H1 (cell line): ENCODE results near the gene CUEDC1. TPM values are rescaled to one million over a fixed set of nuclear protein-coding genes. Genes with fewer than 3 reads are reported as not detected.

Experiments used
- CTCF ChIA-PET: fragments of 300-600 bp; sonication (Branson Sonifier 250); formaldehyde crosslinking; loops from one replicate; lab custom pipeline; 2021; ENCODE audit not compliant: partially characterized antibody; lab: Charles Lee
- POLR2A ChIA-PET: fragments of 300-600 bp; sonication (Branson Sonifier 250); formaldehyde crosslinking; loops from one replicate; lab custom pipeline; 2021; ENCODE audit warnings: inconsistent platforms; ENCODE audit not compliant: partially characterized antibody; lab: Charles Lee
- DNase-seq, 2 experiments: peaks; one replicate each; pipeline versions ENCODE4 v3.0.0 to v3.0.0-alpha.2; 2010 to 2022; ENCODE audit warnings: low spot score in 2 of 2, low read depth in 1 of 2, mixed read lengths in 1 of 2
- FAIRE-seq: peaks from 2 replicates; lab custom pipeline; 2011; peaks lifted over from hg19 to GRCh38; lab: Jason Lieb, UNC
- H2AFZ ChIP-seq: 2 replicates; pipeline ENCODE4 v1.8.1; 2012; ENCODE audit warnings: low read length, inconsistent platforms
- H2AK5ac ChIP-seq: 2 replicates; pipeline ENCODE4 v1.6.1; 2013; ENCODE audit warnings: low read depth, low read length
- H2BK120ac ChIP-seq: replicated peaks from 2 replicates; pipeline ENCODE3; 2013; ENCODE audit warnings: low read depth, low read length, inconsistent platforms
- H2BK12ac ChIP-seq: 2 replicates; pipeline ENCODE4 v1.6.1; 2013; ENCODE audit warnings: low read depth, low read length
- H2BK15ac ChIP-seq: 2 replicates; pipeline ENCODE4 v1.6.1; 2013; ENCODE audit warnings: low read length
- H2BK20ac ChIP-seq: 2 replicates; pipeline ENCODE4 v1.6.1; 2013; ENCODE audit warnings: low read length
- H2BK5ac ChIP-seq: 2 replicates; pipeline ENCODE4 v1.6.1; 2013; ENCODE audit warnings: low read depth, low read length
- H3K14ac ChIP-seq: 2 replicates; pipeline ENCODE4 v1.6.1; 2013; ENCODE audit warnings: inconsistent platforms; ENCODE audit not compliant: insufficient read length
- H3K18ac ChIP-seq: 2 replicates; pipeline ENCODE4 v1.6.1; 2013; ENCODE audit warnings: low read length; ENCODE audit errors: extremely low read depth
- H3K23ac ChIP-seq: 2 replicates; pipeline ENCODE4 v1.6.1; 2013; ENCODE audit warnings: inconsistent platforms; ENCODE audit not compliant: insufficient read length
- H3K23me2 ChIP-seq: 2 replicates; pipeline ENCODE4 v1.6.1; 2013; ENCODE audit warnings: low read depth, low read length
- H3K27ac ChIP-seq: 2 replicates; pipeline ENCODE4 v1.6.1; 2011; ENCODE audit warnings: low read depth, low read length, inconsistent platforms
- H3K27me3 ChIP-seq, 4 experiments: replicated peaks in 1 of 4; 1 replicate in 1 of 4; 2 replicates in 3 of 4; pipeline versions ENCODE4 v1.6.1 to v1.8.1; 2011 to 2013; ENCODE audit warnings: low read length in 3 of 4, mild to moderate bottlenecking in 3 of 4, inconsistent platforms in 2 of 4, mixed read lengths in 2 of 4, moderate library complexity in 1 of 4; ENCODE audit not compliant: control insufficient read depth in 3 of 4, insufficient read depth in 3 of 4; ENCODE audit errors: extremely low read depth in 1 of 4
- H3K36me3 ChIP-seq, 4 experiments: 2 replicates each; pipeline versions ENCODE4 v1.6.1 to v1.8.1; 2011 to 2013; ENCODE audit warnings: mild to moderate bottlenecking in 4 of 4, low read length in 3 of 4, moderate library complexity in 2 of 4, control low read depth in 1 of 4, inconsistent platforms in 1 of 4; ENCODE audit not compliant: insufficient read depth in 4 of 4, control insufficient read depth in 2 of 4
- H3K4ac ChIP-seq: replicated peaks from 2 replicates; pipeline ENCODE3; 2013; ENCODE audit warnings: low read length, low read depth, mixed read lengths, inconsistent platforms; ENCODE audit not compliant: insufficient read length
- H3K4me1 ChIP-seq, 4 experiments: replicated peaks in 1 of 4; 1 replicate in 1 of 4; 2 replicates in 3 of 4; pipeline versions ENCODE4 v1.6.1 to v1.8.1; 2011 to 2013; ENCODE audit warnings: low read length in 3 of 4, inconsistent platforms in 2 of 4, mixed read lengths in 1 of 4; ENCODE audit not compliant: insufficient read depth in 4 of 4, control insufficient read depth in 3 of 4
- H3K4me2 ChIP-seq, 2 experiments: 2 replicates each; pipeline versions ENCODE4 v1.6.1 to v1.8.1; 2011 to 2013; ENCODE audit warnings: low read depth in 2 of 2, low read length in 2 of 2, control low read depth in 1 of 2, inconsistent platforms in 1 of 2, mild to moderate bottlenecking in 1 of 2; ENCODE audit not compliant: insufficient read depth in 1 of 2
- H3K4me3 ChIP-seq, 4 experiments: fragments of 200-600, 300-600 bp in 1 of 4; sonication (generic), shearing (Covaris generic), sonication (Bioruptor Twin) in 1 of 4; 2 replicates each; pipeline versions ENCODE4 v1.5.1 to v1.8.1; 2011 to 2016; ENCODE audit warnings: low read length in 4 of 4, low read depth in 3 of 4, control low read depth in 2 of 4, inconsistent platforms in 2 of 4, mild to moderate bottlenecking in 2 of 4, mixed read lengths in 1 of 4, moderate library complexity in 1 of 4; ENCODE audit not compliant: insufficient read depth in 2 of 4; ENCODE audit errors: extremely low read depth in 1 of 4
- H3K56ac ChIP-seq: replicated peaks from 2 replicates; pipeline ENCODE3; 2013; ENCODE audit warnings: low read depth, mild to moderate bottlenecking, mixed read lengths, low read length, inconsistent platforms; ENCODE audit not compliant: insufficient read length
- H3K79me1 ChIP-seq: 2 replicates; pipeline ENCODE4 v1.6.1; 2013; ENCODE audit warnings: low read depth, low read length, control low read depth
- H3K79me2 ChIP-seq, 2 experiments: 2 replicates each; pipeline versions ENCODE4 v1.6.1 to v1.8.1; 2012 to 2013; ENCODE audit warnings: low read length in 2 of 2, mild to moderate bottlenecking in 2 of 2, inconsistent platforms in 1 of 2; ENCODE audit not compliant: insufficient read depth in 2 of 2, control insufficient read depth in 1 of 2
- H3K9ac ChIP-seq, 4 experiments: replicated peaks in 1 of 4; 1 replicate in 1 of 4; 2 replicates in 3 of 4; pipeline versions ENCODE4 v1.6.1 to v1.8.1; 2011 to 2013; ENCODE audit warnings: low read depth in 3 of 4, low read length in 3 of 4, control low read depth in 2 of 4, mild to moderate bottlenecking in 2 of 4, moderate library complexity in 2 of 4, inconsistent platforms in 1 of 4; ENCODE audit errors: extremely low read depth in 1 of 4
- H3K9me3 ChIP-seq, 2 experiments: 2 replicates each; pipeline versions ENCODE4 v1.6.1 to v1.8.1; 2012 to 2013; ENCODE audit warnings: mild to moderate bottlenecking in 2 of 2, moderate library complexity in 2 of 2, control low read depth in 1 of 2, inconsistent platforms in 1 of 2, low read depth in 1 of 2, low read length in 1 of 2, mixed read lengths in 1 of 2; ENCODE audit not compliant: insufficient read depth in 2 of 2
- H4K20me1 ChIP-seq, 2 experiments: replicated peaks in 1 of 2; 2 replicates each; pipeline versions ENCODE3 to v1.8.1; 2011 to 2013; ENCODE audit warnings: inconsistent platforms in 2 of 2, low read length in 2 of 2, mild to moderate bottlenecking in 1 of 2; ENCODE audit not compliant: insufficient read depth in 2 of 2, control insufficient read depth in 1 of 2
- H4K5ac ChIP-seq: 2 replicates; pipeline ENCODE4 v1.6.1; 2013; ENCODE audit warnings: low read length, low read depth, mixed read lengths, inconsistent platforms; ENCODE audit not compliant: insufficient read length
- H4K8ac ChIP-seq: 2 replicates; pipeline ENCODE4 v1.8.0; 2013; ENCODE audit warnings: mild to moderate bottlenecking, moderate library complexity, low read length, inconsistent platforms; ENCODE audit not compliant: insufficient read depth; ENCODE audit errors: extremely low read depth
- H4K91ac ChIP-seq: replicated peaks from 2 replicates; pipeline ENCODE3; 2013; ENCODE audit warnings: low read length, mixed read lengths, inconsistent platforms; ENCODE audit not compliant: insufficient read length
- BCL11A ChIP-seq, 2 experiments: IDR thresholded peaks; one replicate each; pipeline ENCODE4 v1.6.1; 2011; ENCODE audit warnings: low read depth in 2 of 2, low read length in 2 of 2, mild to moderate bottlenecking in 2 of 2
- EZH2 ChIP-seq: fragments of 200-600 bp; sonication (generic); IDR thresholded peaks from 2 replicates; pipeline ENCODE4 v1.7.1; 2012; ENCODE audit warnings: low read depth, mild to moderate bottlenecking, moderate library complexity, low read length, inconsistent platforms; ENCODE audit not compliant: severe bottlenecking
- GABPA ChIP-seq: IDR thresholded peaks from 2 replicates; pipeline ENCODE4 v1.6.1; 2011; ENCODE audit warnings: mild to moderate bottlenecking, low read length, moderate library complexity, borderline replicate concordance; ENCODE audit not compliant: insufficient read depth
- KDM4A ChIP-seq: IDR thresholded peaks from one replicate; pipeline ENCODE4 v1.7.1; 2012; ENCODE audit warnings: low read depth, mild to moderate bottlenecking, moderate library complexity, low read length, inconsistent platforms; ENCODE audit not compliant: severe bottlenecking
- MAFK ChIP-seq: IDR thresholded peaks from 2 replicates; pipeline ENCODE4 v1.6.1; 2012; ENCODE audit warnings: low read depth, mild to moderate bottlenecking, improper control_type of control experiment, low read length
- PHF8 ChIP-seq: fragments of 200-600 bp; sonication (generic); conservative IDR thresholded peaks from 2 replicates; pipeline ENCODE4 v1.7.1; 2012; ENCODE audit warnings: low read depth, mild to moderate bottlenecking, inconsistent platforms, low read length, moderate library complexity
- POLR2A ChIP-seq, 2 experiments: IDR thresholded peaks; 1 replicate in 1 of 2; 2 replicates in 1 of 2; pipeline ENCODE4 v1.6.1; 2011; ENCODE audit warnings: low read depth in 2 of 2, low read length in 2 of 2, mild to moderate bottlenecking in 2 of 2; ENCODE audit errors: control extremely low read depth in 1 of 2
- POU5F1 ChIP-seq: IDR thresholded peaks from 2 replicates; pipeline ENCODE4 v1.6.1; 2011; ENCODE audit warnings: low read depth, mild to moderate bottlenecking, low read length, moderate library complexity
- SIX5 ChIP-seq: IDR thresholded peaks from 2 replicates; pipeline ENCODE4 v1.6.1; 2011; ENCODE audit warnings: mild to moderate bottlenecking, low read depth, low read length
- SP2 ChIP-seq: IDR thresholded peaks from 2 replicates; pipeline ENCODE4 v1.6.1; 2012; ENCODE audit warnings: mild to moderate bottlenecking, low read length, inconsistent platforms
- SP4 ChIP-seq: IDR thresholded peaks from 2 replicates; pipeline ENCODE4 v1.6.1; 2012; ENCODE audit warnings: low read length, inconsistent platforms
- SUZ12 ChIP-seq: fragments of 200-600 bp; sonication (generic); IDR thresholded peaks from 2 replicates; pipeline ENCODE4 v1.6.1; 2012; ENCODE audit warnings: mild to moderate bottlenecking, inconsistent platforms, low read length, moderate library complexity, mixed read lengths
- TEAD4 ChIP-seq: IDR thresholded peaks from 2 replicates; pipeline ENCODE4 v1.6.1; 2012; ENCODE audit warnings: low read depth, low read length, inconsistent platforms, mixed read lengths
- ZNF274 ChIP-seq: IDR thresholded peaks from 2 replicates; pipeline ENCODE4 v1.7.0; 2012; ENCODE audit warnings: low read length, borderline replicate concordance; ENCODE audit errors: extremely low read depth
- WGBS, 2 experiments: shearing (Covaris generic) in 1 of 2; methylation state at CpG; one replicate each; pipeline versions ENCODE4 v1.1.6 to v1.1.7; 2013 to 2015; ENCODE audit warnings: low lambda C conversion rate in 2 of 2, mixed read lengths in 2 of 2, inconsistent platforms in 1 of 2, low coverage in 1 of 2, missing lambda C conversion rate in 1 of 2; ENCODE audit not compliant: insufficient replicate concordance in 2 of 2, insufficient coverage in 1 of 2, insufficient read length in 1 of 2; ENCODE audit errors: extremely low coverage in 1 of 2, missing lambda C conversion rate in 1 of 2; 5-methylcytosine and 5-hydroxymethylcytosine counted together
- polyA plus RNA-seq, 7 experiments: library from polyadenylated mRNA; depleted of rRNA in 3 of 7; stranded (reverse) in 5 of 7; unstranded in 2 of 7; fragments of >200 nt in 5 of 7; fragments of 200-250 nt in 2 of 7; gene quantifications; 1 replicate in 5 of 7; 2 replicates in 1 of 7; 4 replicates in 1 of 7; pipeline versions ENCODE4 v1.2.1 to v1.2.3, GENCODE V29; 2011 to 2013; ENCODE audit warnings: missing spikeins in 2 of 7, mixed read lengths in 2 of 7
- total RNA-seq: library from RNA; stranded (reverse); fragmentation: NEBNext Ultra II Directional; extraction: Animal tissue kit (Norgen Biotek cat#: 25700); gene quantifications from 2 replicates; pipeline ENCODE4 v1.2.1, GENCODE V29; 2021

The CUEDC1 gene
- total and polyA plus RNA-seq, 2 of the 8 experiments (the other 6 are each of a cell fraction or from before 2014, with no cell fraction given) = 4.0 to 10.7 TPM

GRCh38 chr17:57948169-57948554 lies 7.0 kb downstream of the CUEDC1 start:
- H2BK120ac ChIP-seq = no peak overlapping the region
- peak overlapping the region; percentile 19; the same call in 1 of the 2 replicates for H2BK15ac ChIP-seq
- H3K9ac ChIP-seq = no peak overlapping the region
- no peaks in the 10 kb centered on the region for H3K9me3 ChIP-seq
- H2AFZ ChIP-seq = no peak overlapping the region
- 97% methylated on average over 5 of the region's 5 CpGs; no CpG with 5 or more reads in 1 of the 2 experiments for WGBS, 2 experiments
- no peak overlapping the region for H3K14ac ChIP-seq
- peaks cover 0 to 2% (median under 1%) of the 10 kb centered on the region in 4 experiments; a peak in 3 of 7 replicates for H3K27me3 ChIP-seq
- H3K4ac ChIP-seq = no peak overlapping the region
- no peak overlapping the region for H3K23ac ChIP-seq
- H3K4me3 ChIP-seq = no peak overlapping the region
- FAIRE-seq = no peak
- DNase-seq = no peak
- no peak overlapping the region for H2BK20ac ChIP-seq
- H3K27ac ChIP-seq = no peak overlapping the region
- ChIA-PET CTCF (interaction anchor here (0.6 to 13.5 kb wide), 15 partner anchors 8 to 440 kb away, joined by 3 to 162 read pairs (median 5); no protein-coding TSS in a partner anchor), POLR2A (interaction anchor here (1.3 to 4.3 kb wide), 8 partner anchors 8 to 82 kb away, joined by 3 to 26 read pairs (median 4); no protein-coding TSS in a partner anchor)
- H3K36me3 ChIP-seq = no peaks in the 10 kb centered on the region
- H3K18ac ChIP-seq = no peak overlapping the region
- H2BK12ac ChIP-seq = peak overlapping the region; percentile 53; the same call in 1 of the 2 replicates
- H4K8ac ChIP-seq = no peak overlapping the region; the same call in 1 of the 2 replicates
- H4K91ac ChIP-seq = no peak overlapping the region
- no peaks in the 10 kb centered on the region for H4K20me1 ChIP-seq
- H2AK5ac ChIP-seq = peak overlapping the region; percentile 71; the same call in 1 of the 2 replicates
- H3K4me1 ChIP-seq = peaks cover 4 to 13% (median 8%) of the 10 kb centered on the region in 4 experiments
- H3K79me1 ChIP-seq = no peaks in the 10 kb centered on the region; the same call in none of the 2 replicates
- no peaks in the 10 kb centered on the region for H3K79me2 ChIP-seq
- no peak overlapping the region for H2BK5ac ChIP-seq
- no peaks in the 10 kb centered on the region for H3K23me2 ChIP-seq
- H3K56ac ChIP-seq = no peak overlapping the region
- no peak overlapping the region for H3K4me2 ChIP-seq
- no peak overlapping the region for H4K5ac ChIP-seq
- TF ChIP-seq KDM4A (no peak), MAFK (no peak), POU5F1 (no peak), SP2 (no peak), GABPA (no peak), SUZ12 (no peak), SIX5 (no peak), TEAD4 (no peak), SP4 (no peak), BCL11A (IDR thresholded peaks at IDR 0.05; ENCODE audit: low read depth in 2 of 2, low read length in 2 of 2) (no peak), ZNF274 (no peak), EZH2 (no peak), PHF8 (no peak), POLR2A (IDR thresholded peaks at IDR 0.05; ENCODE audit: control extremely low read depth in 1 of 2, low read depth in 2 of 2, low read length in 2 of 2) (no peak)
